SK-N-SH (cell line): ENCODE results near the gene SMPD4. TPM values are rescaled to one million over a fixed set of nuclear protein-coding genes. Genes with fewer than 3 reads are reported as not detected.
"Not testable (repeated sequence)": the region's sequence is repeated elsewhere in the genome, so short reads cannot be mapped to it uniquely, and the experiment has no call there.

Experiments used
- CTCF ChIA-PET: fragments of 300-600, 350-600 bp; formaldehyde crosslinking; extraction: SDS; loops from one replicate; lab custom pipeline; 2021; lab: Yijun Ruan, JAX
- POLR2A ChIA-PET: fragments of 350-600 bp; sonication (Branson Sonifier 250); formaldehyde crosslinking; extraction: SDS; loops from one replicate; lab custom pipeline; 2020; ENCODE audit warnings: antibody characterized with exemption, inconsistent platforms; lab: Yijun Ruan, JAX
- DNase-seq: peaks from one replicate; pipeline ENCODE4 v3.0.0; 2012
- H2AFZ ChIP-seq: fragments of 200-600 bp; sonication (generic); 2 replicates; pipeline ENCODE4 v1.8.1; 2016; ENCODE audit warnings: antibody characterized with exemption, mild to moderate bottlenecking, low read depth
- H3F3A ChIP-seq: fragments of 200-600 bp; sonication (generic); replicated peaks from 2 replicates; pipeline ENCODE3; 2016; ENCODE audit warnings: antibody characterized with exemption, mild to moderate bottlenecking; ENCODE audit not compliant: insufficient read depth
- H3K27ac ChIP-seq, 2 experiments: fragments of 200-500 bp in 1 of 2; fragments of 200-600 bp in 1 of 2; sonication (Bioruptor generic) in 1 of 2; sonication (generic), shearing (Covaris generic) in 1 of 2; 2 replicates each; pipeline versions ENCODE4 v1.5.1 to v1.6.1; 2014 to 2016; ENCODE audit warnings: low read depth in 2 of 2, inconsistent platforms in 1 of 2, low read length in 1 of 2, mild to moderate bottlenecking in 1 of 2, mixed read lengths in 1 of 2
- H3K27me3 ChIP-seq: fragments of 200-600 bp; sonication (generic), shearing (Covaris generic); 2 replicates; pipeline ENCODE4 v1.6.1; 2016; ENCODE audit warnings: mixed run types; ENCODE audit not compliant: insufficient read depth
- H3K36me3 ChIP-seq, 2 experiments: fragments of 200-500 bp in 1 of 2; fragments of 200-600 bp in 1 of 2; sonication (Bioruptor generic) in 1 of 2; sonication (generic) in 1 of 2; replicated peaks in 1 of 2; 2 replicates each; pipeline versions ENCODE3 to v1.5.1; 2014 to 2016; ENCODE audit warnings: low read length in 1 of 2, mild to moderate bottlenecking in 1 of 2; ENCODE audit not compliant: insufficient read depth in 2 of 2, control insufficient read depth in 1 of 2
- H3K4me1 ChIP-seq, 2 experiments: fragments of 200-500 bp in 1 of 2; fragments of 200-600 bp in 1 of 2; sonication (Bioruptor generic) in 1 of 2; sonication (generic), shearing (Covaris generic) in 1 of 2; 2 replicates each; pipeline versions ENCODE4 v1.5.1 to v1.6.1; 2014 to 2016; ENCODE audit warnings: low read depth in 1 of 2, low read length in 1 of 2, mixed run types in 1 of 2; ENCODE audit not compliant: insufficient read depth in 2 of 2, control insufficient read depth in 1 of 2
- H3K4me2 ChIP-seq: fragments of 200-600 bp; sonication (generic), shearing (Covaris generic); 2 replicates; pipeline ENCODE4 v1.6.1; 2017; ENCODE audit warnings: mixed run types
- H3K4me3 ChIP-seq, 2 experiments: fragments of 200-500 bp in 1 of 2; fragments of 200-600 bp in 1 of 2; sonication (Bioruptor generic) in 1 of 2; sonication (generic), shearing (Covaris generic) in 1 of 2; 2 replicates each; pipeline versions ENCODE4 v1.5.1 to v1.8.1; 2014 to 2016; ENCODE audit warnings: low read depth in 2 of 2, inconsistent platforms in 1 of 2, low read length in 1 of 2, mild to moderate bottlenecking in 1 of 2, mixed read lengths in 1 of 2, moderate library complexity in 1 of 2
- H3K79me2 ChIP-seq: fragments of 200-600 bp; sonication (generic); 2 replicates; pipeline ENCODE4 v1.8.1; 2017; ENCODE audit warnings: mild to moderate bottlenecking; ENCODE audit not compliant: insufficient read depth
- H3K9ac ChIP-seq: fragments of 200-600 bp; sonication (generic); 2 replicates; pipeline ENCODE4 v1.6.1; 2017; ENCODE audit warnings: mixed run types
- H3K9me2 ChIP-seq: fragments of 200-600 bp; sonication (generic); 2 replicates; pipeline ENCODE4 v1.6.1; 2017; ENCODE audit warnings: mixed run types
- H3K9me3 ChIP-seq: fragments of 200-600 bp; sonication (generic); 2 replicates; pipeline ENCODE4 v1.6.1; 2017; ENCODE audit warnings: mixed run types, mild to moderate bottlenecking, moderate library complexity
- H4K20me1 ChIP-seq: fragments of 200-600 bp; sonication (generic); 2 replicates; pipeline ENCODE4 v1.6.1; 2017; ENCODE audit warnings: mild to moderate bottlenecking, mixed run types; ENCODE audit not compliant: insufficient read depth
- WGBS: methylation state at CpG from one replicate; pipeline ENCODE4 v1.1.6; 2017; ENCODE audit warnings: low lambda C conversion rate; 5-methylcytosine and 5-hydroxymethylcytosine counted together
- polyA plus RNA-seq, 3 experiments: library from polyadenylated mRNA; depleted of rRNA; stranded (reverse); fragments of >200 nt; gene quantifications; 2 replicates each; pipeline ENCODE4 v1.2.3, GENCODE V29; 2012
- small RNA-seq, 7 experiments: library from RNA; depleted of rRNA; stranded (forward); fragments of <200 nt; gene quantifications; one replicate each; pipeline ENCODE3, GENCODE V24; 2012

SMPD4 gene
- polyA plus RNA-seq, 1 of the 3 experiments (the other 2 are of a cell fraction), result 43.0 TPM

DNA sequence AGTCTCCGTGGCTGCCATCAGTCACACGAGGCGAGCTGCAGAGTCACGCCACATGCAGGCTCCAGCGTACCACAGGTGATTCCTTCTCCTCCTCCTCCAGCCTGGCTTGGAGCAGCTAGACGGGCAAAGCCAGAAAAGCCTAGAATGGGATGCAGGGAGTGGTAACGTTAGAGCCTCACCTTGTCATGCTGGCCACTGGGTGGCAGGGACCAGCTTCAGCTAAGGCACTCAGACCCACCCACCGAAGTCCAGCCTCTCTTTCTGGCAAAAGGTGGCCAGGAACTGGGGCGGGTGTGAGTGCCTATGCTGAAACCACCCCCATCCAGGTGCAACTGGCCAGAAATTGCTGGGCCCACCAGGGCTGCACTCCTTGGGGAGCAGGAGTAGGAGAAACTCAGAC lies 53.7 kb downstream of the SMPD4 start:
- H3K9me2 ChIP-seq, H3K4me3 ChIP-seq, POLR2A ChIA-PET, H3K79me2 ChIP-seq, H3K36me3 ChIP-seq, H3K4me2 ChIP-seq, H2AFZ ChIP-seq, H3K27me3 ChIP-seq, H3K9me3 ChIP-seq, H3K27ac ChIP-seq, H3F3A ChIP-seq, H3K4me1 ChIP-seq, CTCF ChIA-PET, H4K20me1 ChIP-seq, DNase-seq, H3K9ac ChIP-seq: not testable (repeated sequence)
- WGBS, result no CpG with 5 or more reads among the region's 9 CpGs

DNA sequence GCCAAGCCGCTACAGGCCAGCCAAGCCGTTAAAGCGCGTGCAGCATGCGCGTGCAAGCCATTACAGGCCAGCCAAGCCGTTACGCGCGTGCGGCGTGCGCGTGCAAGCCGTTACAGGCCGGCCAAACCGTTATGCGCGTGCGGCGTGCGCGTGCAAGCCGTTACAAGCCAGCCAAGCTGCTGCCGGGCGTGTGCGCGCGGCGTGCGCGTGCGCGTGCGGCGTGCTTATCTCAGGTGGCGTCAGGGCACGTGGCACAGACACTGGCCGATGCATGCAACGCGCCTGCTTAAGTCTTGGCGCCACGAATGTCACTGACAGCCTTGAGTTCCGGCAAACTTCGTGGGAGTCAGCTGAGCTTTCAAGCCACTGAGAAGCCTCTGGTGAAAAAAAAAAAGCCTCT lies 60.5 kb downstream of the SMPD4 start:
- H3K36me3 ChIP-seq, H3K4me1 ChIP-seq, H3K9me2 ChIP-seq, H4K20me1 ChIP-seq, H3K4me3 ChIP-seq, CTCF ChIA-PET, H3K27ac ChIP-seq, DNase-seq, H3K79me2 ChIP-seq, H3K9ac ChIP-seq, H3K27me3 ChIP-seq, H3K4me2 ChIP-seq, POLR2A ChIA-PET, H2AFZ ChIP-seq, H3F3A ChIP-seq, H3K9me3 ChIP-seq: not testable (repeated sequence)
- WGBS, result 96% methylated on average over 25 of the region's 45 CpGs

DNA sequence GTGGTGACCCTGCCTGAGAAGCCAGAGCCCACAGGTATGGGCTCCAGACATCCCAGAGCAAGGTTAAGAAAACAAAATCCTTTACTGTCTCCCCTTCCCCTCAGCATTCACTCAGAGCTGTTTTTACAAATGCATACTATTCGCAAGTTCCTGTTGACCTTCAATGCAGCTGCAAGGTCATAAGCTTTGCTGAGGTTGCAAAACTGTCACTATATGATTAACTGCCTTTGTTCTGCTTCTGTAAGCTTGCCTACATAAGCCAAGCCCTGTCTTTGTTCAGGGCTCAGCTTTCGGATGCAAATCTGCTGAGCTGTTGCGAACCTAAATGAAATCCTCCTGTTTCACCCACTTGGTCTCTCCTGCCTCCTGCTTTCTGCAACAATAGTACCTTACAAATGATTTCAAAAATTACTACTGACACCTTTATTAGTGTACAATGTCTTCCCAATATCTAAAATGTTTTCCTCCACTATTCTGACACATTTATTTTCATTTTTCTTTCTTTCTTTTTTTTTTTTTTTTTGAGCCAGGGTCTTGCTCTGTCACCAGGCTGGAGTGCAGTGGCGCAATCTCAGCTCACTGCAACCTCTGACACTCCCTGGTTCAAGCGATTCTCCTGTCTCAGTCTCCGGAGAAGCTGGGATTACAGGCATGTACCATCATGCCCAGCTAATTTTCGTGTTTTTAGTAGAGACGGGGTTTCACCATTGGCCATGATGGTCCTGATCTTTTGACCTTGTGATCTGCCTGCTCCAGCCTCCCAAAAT lies 78.6 kb downstream of the SMPD4 start:
- H3K27ac ChIP-seq, H3K79me2 ChIP-seq, H3K4me1 ChIP-seq, H3K4me3 ChIP-seq, H3K9me3 ChIP-seq, H4K20me1 ChIP-seq, H3K9ac ChIP-seq, POLR2A ChIA-PET, H2AFZ ChIP-seq, H3K27me3 ChIP-seq, CTCF ChIA-PET, H3K36me3 ChIP-seq, H3K4me2 ChIP-seq, H3F3A ChIP-seq, DNase-seq, H3K9me2 ChIP-seq: not testable (repeated sequence)
- WGBS, result 51% methylated on average over 5 of the region's 8 CpGs

Small RNA genes within 50 kb of the gene (small RNA-seq; reads per million reads assigned to genes)
- 0 reads per million in 7 experiments for gene RNU6-1049P

Other genes starting within 250 kb of the SMPD4 start
- gene RAB6C, start 201.9 kb downstream of the SMPD4 start, polyA plus RNA-seq (2012; rRNA removed), result 0.02 and 0.05 TPM in 2 replicates
- not detected in 2 replicates for gene POTEF, start 52.4 kb downstream of the SMPD4 start, polyA plus RNA-seq (2012; rRNA removed)
- 14.5 and 16.2 TPM in 2 replicates for gene CCDC74B, start 36.5 kb downstream of the SMPD4 start, polyA plus RNA-seq (2012; rRNA removed)
- gene MZT2B, start 660 bp upstream of the SMPD4 start, polyA plus RNA-seq (2012; rRNA removed), result 168 and 222 TPM in 2 replicates
- not detected in 2 replicates for gene TUBA3E, start 16.8 kb upstream of the SMPD4 start, polyA plus RNA-seq (2012; rRNA removed)
- 247 and 252 TPM in 2 replicates for gene IMP4, start 161.3 kb upstream of the SMPD4 start, polyA plus RNA-seq (2012; rRNA removed)
- gene PTPN18, start 174.5 kb upstream of the SMPD4 start, polyA plus RNA-seq (2012; rRNA removed), result 30.4 and 31.7 TPM in 2 replicates